T47D (cell line): ENCODE results near the gene ENPP6.

Source experiments
- DNase-seq, 2 experiments: peaks; one replicate each; pipeline versions ENCODE4 v3.0.0 to v3.0.0-alpha.2; 2011 to 2012; ENCODE audit warnings: low read depth in 1 of 2, low spot score in 1 of 2
- JUND ChIP-seq: IDR thresholded peaks from 2 replicates; pipeline ENCODE4 v1.6.1; 2012; ENCODE audit warnings: low read depth
- in situ Hi-C: cut with HindIII; loops from 2 replicates; pipeline ENCODE4 v1.10.0; 2016; ENCODE audit warnings: low sequenced_read_pairs, low pct_unique_long_range_greater_than_20kb

The ENPP6 gene

DNA sequence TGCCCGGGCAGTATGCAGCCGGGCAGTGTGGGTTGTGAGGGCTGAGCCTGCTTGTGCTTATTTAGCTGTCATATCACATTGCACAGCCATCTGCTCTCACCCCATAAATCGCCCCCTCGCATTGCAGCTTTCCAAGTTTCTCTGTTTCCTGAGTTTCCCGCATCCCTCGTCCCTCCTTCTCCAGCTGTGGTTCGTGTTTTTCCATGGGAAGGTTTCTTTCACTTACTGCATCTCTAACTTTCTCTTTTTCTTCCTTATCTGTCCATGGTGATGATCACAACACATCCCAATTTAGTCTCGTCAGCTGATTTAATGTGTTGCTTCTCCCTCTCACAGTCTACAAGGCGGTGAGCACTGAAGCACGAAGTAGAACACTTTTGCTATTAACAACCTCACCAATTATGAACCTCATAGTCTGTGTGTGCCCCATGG lies 118.1 kb downstream of the ENPP6 start:
- in situ Hi-C loops: no loop called here
- TF ChIP-seq JUND: no peak
- DNase-seq: no peak

DNA sequence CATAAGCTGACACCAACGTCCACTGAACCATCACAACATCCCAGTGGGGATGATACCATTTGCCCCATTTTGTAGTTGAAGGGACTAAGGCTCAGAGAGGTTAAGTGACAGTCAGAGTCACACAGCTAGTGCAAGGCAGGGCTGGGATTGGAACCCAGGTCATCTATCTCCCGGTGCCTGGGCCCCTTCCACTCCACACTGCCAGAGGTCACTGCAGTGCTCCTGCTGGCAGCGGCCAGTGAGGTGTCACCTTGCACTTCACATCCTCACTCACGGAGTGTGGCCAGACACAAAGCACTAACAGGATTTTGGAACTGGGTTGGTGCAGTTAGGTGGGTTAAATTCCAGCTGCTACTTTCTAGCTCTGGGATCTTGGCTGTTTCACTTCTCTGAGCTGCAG lies 118.7 kb downstream of the ENPP6 start:
- in situ Hi-C loops: no loop called here
- no peak for DNase-seq
- no peak for TF ChIP-seq JUND

DNA sequence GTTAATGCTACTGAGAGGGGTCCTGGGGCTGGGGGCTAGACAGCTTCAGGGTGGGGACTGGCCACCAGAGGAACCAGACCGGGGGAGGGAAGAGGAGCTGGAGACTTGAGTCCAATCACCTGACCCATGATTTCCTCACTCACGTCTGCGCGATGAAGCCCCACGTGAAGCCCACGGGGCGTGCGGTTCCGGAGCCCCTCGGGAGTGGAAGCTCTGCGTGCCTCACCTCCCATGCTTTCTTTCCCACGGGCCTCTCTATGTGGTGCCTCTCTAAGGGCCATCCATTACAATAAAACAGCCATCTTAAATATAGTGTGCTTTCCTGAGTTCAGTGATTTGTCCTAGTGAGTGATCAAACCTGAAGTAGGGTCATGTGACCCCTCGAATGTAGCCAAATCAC lies 119.9 kb downstream of the ENPP6 start:
- TF ChIP-seq JUND: no peak
- in situ Hi-C loops: no loop called here
- DNase-seq: no peak

DNA sequence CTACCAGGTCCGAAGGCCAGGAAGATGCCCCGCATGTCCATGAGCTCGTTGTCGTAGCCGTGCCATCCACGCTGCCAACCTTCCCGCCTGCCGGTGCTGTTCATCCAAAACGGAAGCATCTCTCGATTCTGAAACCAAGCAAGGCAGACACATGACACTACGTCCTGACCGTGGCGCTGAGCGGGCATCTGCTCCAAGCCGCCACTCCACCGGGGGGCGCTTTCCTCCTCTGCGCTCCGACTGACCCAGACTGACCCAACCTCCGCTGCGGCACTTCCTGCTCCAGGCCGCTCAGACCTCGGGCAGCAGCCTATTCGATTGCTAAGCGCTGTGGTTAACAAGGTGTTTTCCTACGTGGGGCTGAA lies 120.5 kb downstream of the ENPP6 start:
- in situ Hi-C loops: no loop called here
- no peak for DNase-seq
- no peak for TF ChIP-seq JUND

DNA sequence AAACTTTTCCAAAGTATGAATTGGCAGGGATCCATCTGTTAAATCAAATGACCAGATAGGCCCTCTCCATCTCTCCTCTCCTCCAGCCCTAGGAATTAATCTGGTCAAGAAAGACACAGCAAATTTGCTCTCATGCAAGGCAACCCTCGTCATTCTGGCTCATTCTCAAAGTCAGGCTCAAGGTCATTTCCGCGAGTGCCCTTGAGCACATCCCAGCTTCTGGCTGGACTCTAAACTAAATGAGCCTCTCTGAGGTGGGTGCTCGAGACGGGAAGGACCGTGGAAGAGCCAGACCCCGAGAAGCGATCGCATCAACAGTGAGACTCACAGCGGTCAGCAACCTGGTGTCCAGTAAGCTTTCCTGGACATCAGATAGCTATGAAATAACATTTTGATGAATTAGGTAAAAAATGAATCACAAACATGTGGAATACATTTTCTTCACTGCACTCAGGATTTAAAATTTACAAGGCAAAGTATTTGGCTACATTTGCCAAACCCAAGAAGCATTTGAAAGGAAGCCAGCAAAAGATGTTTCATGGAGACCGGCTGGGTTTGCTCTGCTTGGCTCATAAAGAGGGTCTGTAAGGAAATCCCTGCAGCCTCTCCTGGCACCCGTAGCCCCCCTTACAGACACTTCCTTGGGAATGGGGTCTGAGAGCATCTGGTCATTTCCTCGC lies 121.0 kb downstream of the ENPP6 start:
- in situ Hi-C loops: no loop called here
- DNase-seq: no peak

DNA sequence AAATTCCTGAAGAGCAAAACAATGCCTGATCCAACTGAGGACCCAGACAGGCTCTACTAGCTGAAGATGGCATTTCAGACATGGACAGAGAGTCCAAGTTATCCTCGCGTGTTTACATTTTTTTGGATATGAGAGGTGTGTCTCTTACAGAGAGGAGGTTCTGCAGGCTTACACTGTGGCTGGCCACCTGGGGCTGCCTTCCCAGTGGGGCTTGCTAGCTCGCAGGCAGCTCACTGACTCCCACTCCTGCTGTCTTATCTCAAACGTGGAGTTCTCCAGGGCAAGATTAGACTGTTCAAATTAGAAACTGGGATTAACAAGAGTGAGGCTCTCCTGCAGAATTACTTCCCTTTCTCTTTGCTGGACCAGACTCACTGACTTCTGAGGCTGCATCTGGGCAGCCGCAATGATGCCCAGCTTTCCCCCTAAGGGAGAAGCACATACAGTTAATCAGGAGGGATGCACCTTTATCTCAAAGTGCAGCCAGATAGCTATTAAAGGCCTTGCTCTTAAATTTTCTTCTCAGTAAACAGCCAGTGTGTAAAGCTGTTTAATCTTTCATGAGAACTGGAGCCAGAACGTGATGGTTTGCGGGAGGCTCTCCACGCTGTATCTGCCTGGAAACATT lies 123.0 kb downstream of the ENPP6 start:
- no peak for DNase-seq
- in situ Hi-C loops: no loop called here
- TF ChIP-seq JUND: no peak

More for the DNA sequence above, 121.0 kb downstream of the ENPP6 start:
- no peak for TF ChIP-seq JUND

DNA sequence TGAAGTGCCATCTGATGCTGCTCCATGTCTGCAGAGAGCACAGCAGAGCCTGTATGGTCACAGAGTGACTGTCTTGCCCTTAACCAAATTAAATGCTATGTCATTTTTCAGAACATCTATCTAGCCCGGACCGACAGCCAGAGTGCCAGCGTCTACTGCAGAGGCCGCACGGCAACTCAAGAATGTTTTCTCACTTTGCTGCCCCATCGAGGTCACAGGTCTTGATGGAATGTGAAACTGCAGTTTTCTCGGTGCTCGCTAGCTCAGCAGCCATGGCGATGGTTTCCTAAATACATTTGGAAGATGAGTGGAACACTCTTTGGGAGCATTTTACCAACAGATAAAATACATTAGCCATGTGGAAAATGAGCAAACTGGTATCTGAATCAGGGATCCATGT lies 125.7 kb downstream of the ENPP6 start:
- TF ChIP-seq JUND: no peak
- in situ Hi-C loops: no loop called here
- DNase-seq: no peak

DNA sequence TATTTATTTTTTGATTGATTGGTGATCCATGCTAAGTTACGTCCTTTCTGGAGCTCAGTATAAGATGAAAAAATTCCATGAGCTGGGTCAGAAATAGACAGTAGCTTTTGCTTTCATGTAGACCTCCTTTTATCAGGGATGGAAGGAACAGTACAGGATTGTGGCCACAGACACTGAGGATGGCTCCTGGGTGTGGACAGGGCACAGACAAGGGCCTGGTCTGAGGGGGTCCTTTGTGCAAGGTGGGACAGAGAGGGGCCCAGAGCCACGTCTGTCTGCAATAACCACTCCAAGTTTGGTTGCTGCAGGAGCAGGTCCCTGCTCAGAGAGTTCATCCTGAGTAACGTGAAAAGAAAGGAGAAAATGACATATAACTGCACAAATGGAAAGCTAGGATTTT lies 127.1 kb downstream of the ENPP6 start:
- in situ Hi-C loops: no loop called here

DNA sequence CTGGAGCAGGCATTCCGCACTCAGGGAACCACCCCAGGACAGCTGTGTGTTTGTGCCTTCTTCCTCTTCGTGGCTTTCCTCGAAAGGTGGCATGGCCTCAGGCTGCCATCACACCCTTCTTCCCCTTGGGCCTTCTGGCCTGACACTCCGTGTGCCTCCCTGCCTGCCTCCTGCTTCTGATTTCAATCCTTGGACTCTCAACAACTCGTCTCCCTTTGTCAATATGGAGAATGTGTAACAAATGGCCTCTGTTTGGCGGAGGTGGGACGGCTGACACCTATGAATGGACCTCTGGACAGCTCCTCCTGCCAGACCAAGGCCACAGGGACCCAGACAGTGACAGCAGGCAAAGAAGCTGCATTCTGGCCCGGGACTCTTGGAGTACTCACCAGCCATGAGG lies 137.0 kb downstream of the ENPP6 start:
- no peak for TF ChIP-seq JUND
- no peak for DNase-seq
- in situ Hi-C loops: no loop called here

More for the DNA sequence above, 127.1 kb downstream of the ENPP6 start:
- no peak for DNase-seq
- no peak for TF ChIP-seq JUND

DNA sequence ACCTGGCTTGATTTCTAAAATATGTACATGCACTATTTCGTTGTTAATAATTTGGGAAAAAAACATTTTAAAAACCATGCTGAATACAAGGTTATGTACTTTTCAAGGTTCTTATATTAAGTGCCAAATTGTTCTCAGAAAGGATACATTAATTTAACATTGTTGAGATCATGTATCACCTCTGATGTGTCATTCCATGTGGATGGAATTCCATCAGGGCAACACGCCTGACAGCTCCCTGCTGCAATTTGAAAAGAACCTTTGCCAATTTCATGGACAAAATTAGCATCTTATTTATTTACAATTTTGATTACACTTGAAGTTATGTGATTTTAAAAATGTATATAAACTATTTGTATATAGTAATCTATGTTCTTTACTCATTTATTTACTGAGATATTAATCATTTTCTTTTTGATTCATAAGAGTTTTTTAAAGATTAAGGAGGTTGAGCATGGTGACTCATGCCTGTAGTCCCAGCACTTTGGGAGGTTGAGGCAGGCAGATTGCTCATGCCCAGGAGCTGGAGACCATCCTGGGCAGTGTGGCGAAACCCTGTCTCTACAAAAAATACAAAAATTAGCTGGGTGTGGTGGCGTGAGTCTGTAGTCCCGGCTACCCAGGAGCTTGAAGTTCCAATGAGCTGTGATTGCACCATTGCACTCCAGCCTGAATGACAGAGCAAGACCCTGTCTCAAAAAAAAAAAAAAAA lies 142.8 kb downstream of the ENPP6 start:
- no peak for TF ChIP-seq JUND
- in situ Hi-C loops: no loop called here
- DNase-seq: no peak

DNA sequence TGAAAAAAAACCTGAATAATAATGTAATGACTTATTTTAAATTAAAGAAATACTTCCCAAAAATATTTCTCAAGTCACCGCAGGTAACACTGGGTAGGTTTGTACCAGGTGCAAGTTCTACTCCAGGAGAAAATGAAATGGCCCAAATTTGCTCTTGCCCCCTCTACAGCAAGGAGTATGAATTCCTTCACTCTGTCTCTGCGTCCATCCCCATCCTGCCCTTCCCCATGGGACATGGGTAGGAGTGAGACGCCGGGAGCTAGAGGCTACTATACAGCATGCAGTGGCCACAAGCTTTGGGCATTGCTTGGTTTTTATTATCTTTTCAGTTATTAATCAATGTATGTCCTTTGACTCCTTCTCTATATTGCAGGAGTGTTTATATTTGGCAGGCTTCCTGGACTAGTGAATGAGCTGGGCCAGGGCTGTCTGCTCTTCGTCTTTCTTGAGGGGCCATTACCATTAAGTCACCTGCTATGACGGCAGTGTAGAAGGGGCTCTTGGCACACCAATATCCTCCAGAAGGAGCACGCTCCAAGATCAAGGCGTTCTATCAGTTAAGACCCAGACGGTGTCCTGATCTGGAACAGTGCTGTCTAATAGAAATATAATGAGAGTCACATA lies 149.6 kb downstream of the ENPP6 start:
- no peak for TF ChIP-seq JUND
- no peak for DNase-seq
- in situ Hi-C loops: no loop called here

DNA sequence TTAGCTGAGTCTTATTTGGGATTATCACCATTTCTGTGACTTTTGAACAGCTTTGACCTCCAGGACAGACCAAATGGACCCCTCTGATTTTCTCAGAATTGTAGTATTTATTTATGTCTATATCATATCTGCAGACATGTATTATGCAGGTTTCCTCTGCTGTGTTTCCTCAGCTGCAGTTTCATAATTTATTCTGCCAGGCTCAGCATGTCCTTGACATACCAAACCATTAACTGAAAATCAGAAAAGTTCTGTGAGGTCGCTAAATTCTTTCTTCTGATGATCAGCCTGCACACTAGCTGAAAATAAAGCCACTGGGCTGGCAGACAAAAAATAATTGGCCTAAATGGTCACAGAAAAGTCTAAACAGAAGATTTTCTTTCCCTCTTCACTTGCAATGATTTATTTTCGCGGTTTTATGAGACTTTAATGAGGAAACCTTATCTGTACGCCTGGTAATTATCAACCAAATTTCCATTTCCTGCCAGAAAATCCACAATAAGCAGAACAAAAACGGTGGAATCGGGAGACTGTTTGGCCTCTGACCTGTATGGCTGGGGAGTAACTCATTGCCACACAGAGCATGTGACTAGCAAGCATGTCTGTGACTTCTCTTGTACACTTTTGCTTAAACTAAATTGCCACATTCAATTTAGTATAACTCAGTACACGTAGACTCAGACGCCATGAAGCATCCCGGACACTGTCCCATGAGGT lies 150.9 kb downstream of the ENPP6 start:
- TF ChIP-seq JUND: no peak
- in situ Hi-C loops: no loop called here
- DNase-seq: no peak
